NCI-H460 (cell line): ENCODE data around the gene ASNSD1. TPM values are rescaled to one million over a fixed set of nuclear protein-coding genes. Genes with fewer than 3 reads are reported as not detected.

ENCODE experiments used
- DNase-seq: peaks from one replicate; pipeline ENCODE4 v3.0.0-alpha.2; 2016; ENCODE audit warnings: low read depth; ENCODE audit errors: extremely low read depth
- polyA plus RNA-seq: library from polyadenylated mRNA; depleted of rRNA; stranded (reverse); fragments of >200 nt; gene quantifications from 2 replicates; pipeline ENCODE4 v1.2.3, GENCODE V29; 2014; cell fraction: nucleus; rRNA removed
- total RNA-seq: library from RNA; depleted of rRNA; stranded (reverse); fragments of >200 nt; shearing (Covaris generic); gene quantifications from 2 replicates; pipeline ENCODE4 v1.2.3, GENCODE V29; 2014; rRNA removed

Gene ASNSD1
- total RNA-seq: 73.2 and 82.4 TPM in 2 replicates
- 46.8 and 59.3 TPM in 2 replicates for polyA plus RNA-seq

DNA sequence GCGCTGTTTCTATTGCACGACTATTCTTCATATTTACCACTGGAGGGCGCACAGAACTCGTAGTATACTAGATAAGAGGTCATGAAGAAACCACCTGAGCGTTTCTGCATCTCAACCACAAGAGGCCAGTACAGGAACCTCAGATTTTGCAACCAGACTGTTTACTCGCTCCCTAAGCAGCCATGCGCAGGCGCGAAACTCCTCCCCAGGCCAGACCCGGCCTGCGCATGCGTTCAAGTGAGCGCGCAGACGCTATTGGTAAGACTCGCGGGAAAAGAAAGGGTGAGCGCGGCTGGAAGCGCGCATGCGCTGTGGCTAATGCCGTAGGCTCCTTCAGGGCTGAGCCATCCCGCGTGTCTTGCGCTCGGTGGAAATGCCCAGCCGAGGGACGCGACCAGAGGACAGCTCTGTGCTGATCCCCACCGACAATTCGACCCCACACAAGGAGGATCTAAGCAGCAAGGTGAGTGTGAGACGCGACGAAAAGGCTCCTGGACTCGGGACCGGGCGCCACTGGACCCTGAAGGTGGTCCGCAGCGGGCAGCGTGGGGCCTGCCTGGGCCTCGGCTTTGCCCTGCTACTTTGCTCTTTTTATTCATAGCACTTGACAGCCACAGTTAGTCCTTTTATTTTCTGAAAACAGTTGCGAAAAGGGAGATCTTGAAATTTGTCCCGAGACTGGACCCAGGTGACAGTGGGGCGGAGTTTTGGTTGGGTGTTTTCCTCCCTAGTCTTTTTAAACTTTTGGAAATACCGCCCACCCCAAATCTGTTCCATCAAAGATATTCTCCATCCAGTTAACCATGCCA, at the start of gene ASNSD1:
Gene ASNSD1, plus strand, starts transcription at position 312 of the 809 bp plus-strand sequence. CDS start 4,674 bp downstream, outside the sequence.
- peak; percentile 100 for DNase-seq

DNA sequence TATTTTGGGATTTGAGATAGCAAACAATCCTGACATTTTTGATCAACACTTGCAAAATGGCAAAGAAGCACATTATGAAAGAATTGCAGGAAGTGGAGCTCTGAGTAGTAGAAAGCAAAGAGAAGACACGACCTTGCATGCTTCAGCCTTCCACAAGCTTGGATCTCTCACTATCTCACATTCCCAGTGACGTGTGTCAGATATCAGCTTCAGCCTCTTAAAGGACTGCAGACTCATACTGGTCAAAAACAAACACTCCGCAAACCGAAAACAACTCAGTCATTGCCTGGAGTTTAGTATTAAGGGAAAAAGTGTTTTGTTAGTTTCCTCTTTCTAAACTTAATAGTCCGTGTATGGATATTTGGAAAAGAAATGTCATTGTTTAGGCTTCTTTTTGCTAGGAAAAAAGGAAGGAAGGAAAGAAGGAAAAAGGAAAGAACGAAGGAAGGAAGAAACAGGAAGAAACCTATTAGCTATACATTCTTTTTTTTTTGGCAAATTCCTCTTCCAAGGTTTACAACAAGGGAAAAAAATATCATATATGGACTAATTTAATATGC, 48.1 kb upstream of the ASNSD1 start:
- DNase-seq: peak; percentile 91

DNA sequence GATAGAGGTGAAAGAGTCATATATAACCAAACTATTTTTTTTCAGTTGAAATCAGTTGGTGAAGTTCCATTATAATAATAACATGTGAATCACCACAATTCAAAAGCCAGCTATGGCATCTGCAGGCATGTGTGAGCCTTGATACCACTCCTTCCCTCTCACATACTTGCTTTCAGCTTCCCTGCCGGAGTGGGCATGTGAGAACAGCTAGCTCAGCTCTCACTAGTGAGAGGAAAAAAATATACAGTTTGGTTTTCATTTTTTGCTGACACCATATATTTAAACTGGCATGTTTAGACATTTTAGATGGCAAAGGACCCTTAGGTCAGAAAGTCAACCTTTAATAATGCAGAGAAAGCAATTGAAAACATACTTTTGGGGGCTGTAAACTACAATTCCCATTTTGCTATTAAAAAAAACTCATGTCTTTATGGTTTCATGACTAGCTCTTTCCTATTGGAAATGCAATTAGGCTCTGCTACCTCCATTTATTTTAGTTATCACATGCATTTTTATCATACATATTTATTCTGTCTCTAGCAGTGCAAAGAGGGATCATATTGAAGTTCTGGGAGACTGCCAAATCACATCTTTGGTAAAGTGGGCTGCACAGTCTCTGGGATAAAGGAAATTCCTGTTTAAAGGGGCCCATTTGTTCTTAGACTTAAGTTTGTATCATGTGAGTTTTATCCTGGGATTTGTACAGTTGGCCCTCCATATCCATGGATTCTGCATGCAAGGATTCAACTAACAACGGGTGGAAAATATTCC, 47.4 kb upstream of the ASNSD1 start:
- DNase-seq: peak; percentile 42

DNA sequence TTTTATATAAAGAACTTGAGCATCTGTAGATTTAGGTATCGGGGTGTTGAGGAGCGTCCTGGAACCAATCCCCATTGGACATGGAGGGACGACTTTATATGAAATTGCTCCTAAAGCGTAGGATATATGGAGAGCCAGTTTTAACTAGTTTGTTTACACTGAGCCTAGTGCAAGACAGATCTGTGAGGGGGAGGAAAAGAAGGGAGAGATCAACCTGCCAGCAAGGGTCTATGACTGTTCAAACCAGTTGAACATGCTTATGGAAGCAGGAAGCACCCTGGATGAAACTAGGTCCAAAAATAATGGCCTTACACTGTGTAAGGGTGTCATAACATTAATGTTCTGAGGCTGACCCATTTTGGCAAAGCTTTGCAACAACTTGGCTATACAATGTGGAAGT, 46.7 kb upstream of the ASNSD1 start:
- no peak for DNase-seq

DNA sequence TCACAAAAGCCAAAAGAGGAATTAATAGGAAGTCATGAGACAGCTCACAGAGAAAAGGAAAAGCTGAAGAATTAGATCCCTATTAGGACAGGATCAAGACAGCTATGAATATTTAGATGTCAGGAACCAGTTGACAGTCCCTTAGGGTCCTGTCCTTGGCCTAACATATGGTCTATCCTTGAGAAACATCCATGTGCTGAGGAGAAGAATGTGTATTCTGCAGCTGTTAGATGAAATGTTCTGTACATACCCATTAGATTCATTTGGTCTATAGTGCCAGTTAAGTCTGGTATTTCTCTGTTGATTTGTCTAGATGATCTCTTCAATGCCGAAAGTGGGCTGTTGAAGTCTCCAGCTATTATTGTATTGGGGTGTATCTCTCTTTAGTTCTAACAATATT, 43.1 kb upstream of the ASNSD1 start:
- DNase-seq: no peak

DNA sequence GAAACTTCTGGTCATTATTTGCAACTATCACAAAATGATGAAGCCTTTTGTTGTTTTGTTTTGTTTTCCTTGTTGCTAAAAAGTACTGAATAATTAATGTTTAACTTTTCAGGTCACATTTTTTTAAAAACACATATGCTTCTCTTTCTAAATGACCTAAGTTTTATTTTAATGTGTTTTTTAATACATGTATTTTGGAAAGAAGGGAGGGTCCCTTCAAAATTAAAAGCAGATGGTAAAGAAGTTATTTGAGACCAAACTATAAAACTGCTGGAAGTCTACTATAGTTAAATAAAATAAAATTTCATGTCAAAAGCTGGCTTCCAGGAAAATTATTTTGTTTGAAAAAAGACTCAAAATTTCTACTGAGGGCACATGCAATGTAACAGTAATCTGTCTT, 39.5 kb upstream of the ASNSD1 start:
- DNase-seq: no peak

DNA sequence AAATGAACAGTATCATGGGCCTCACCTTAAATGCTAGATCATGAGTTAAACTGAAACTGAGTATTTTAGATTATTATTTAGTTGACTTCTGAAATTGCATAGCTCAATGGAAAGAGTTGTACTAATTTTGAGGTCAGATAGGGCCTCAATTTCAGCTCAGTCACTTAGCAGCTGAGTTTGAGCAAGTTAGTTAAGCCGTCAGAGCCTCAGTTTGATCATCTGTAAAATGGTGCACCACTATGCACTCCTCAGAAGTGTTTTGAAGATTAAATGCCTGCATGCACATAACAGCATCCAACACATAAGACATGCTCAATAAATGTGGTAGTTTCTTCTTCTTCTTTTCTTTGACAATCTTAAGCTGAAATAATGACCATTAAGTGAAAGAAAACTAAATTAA, 38.2 kb upstream of the ASNSD1 start:
- no peak for DNase-seq

DNA sequence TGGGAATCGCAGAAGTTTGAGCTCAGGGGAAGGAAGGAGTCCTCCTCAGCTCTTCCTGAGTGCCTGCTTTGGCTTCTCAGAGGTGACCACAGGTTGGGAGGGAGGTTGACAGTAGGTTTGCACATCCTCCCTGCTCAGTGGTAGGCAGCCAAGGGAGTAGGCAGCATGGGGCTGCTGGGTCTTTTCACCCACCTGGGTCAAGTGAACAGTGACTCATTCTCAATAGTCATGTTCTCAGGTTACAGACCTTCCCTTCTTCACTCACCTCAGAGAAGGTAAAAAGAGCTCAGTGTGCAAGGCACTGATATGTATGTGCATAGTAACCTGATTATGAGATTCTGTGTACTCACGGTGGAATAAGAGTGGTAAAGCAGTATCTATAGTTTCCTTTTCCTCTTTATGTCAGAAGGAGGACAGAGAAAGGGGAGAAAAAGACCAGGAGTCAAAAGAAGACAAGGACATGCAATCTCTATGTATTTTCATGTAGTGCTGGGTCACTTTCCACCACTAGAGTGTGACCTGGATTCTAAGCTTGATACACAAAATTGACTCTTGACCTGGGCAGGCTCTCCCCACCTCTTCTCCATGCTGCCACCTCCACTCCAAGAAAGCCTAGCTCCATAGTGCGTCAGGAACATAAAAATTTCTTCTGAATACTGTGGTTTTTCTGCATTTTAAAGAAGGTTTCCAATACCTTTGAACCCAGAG, 36.5 kb upstream of the ASNSD1 start:
- no peak for DNase-seq

DNA sequence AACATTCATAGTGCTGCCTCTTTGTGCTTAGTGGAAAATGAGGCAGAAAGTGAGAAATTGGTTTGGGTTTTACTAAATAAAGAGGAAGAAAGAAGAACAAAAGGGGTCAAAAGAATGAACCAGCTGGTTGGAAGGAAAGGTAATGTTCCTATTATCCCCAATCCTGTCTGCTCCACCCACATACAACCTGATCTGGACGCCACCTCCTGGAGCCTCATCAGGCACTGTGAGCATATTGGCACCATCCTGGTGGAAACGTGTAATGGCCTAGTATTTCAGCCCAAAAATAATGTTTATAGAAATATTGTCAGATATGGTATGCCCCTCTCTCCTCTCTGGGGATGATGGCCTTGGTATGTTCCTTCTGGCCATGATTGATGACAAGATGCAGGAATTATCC, 35.6 kb upstream of the ASNSD1 start:
- DNase-seq: no peak

DNA sequence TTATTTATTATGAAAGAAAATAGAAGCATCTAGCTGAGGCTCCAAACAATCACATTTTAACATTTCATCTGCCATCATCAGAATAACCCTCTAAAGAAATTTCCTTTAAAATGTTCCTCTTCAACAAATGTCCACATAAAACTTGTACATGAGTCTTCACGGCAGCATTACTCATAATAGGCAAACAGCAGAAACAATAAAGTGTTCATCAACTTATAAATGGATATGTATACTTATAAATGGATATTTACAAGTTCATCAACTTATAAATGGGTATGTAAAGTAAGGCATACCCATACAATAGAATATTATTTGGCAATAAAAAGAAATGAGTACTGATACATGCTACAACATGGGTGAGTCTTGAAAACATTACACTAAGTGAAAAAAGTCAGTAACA, 33.5 kb upstream of the ASNSD1 start:
- no peak for DNase-seq

DNA sequence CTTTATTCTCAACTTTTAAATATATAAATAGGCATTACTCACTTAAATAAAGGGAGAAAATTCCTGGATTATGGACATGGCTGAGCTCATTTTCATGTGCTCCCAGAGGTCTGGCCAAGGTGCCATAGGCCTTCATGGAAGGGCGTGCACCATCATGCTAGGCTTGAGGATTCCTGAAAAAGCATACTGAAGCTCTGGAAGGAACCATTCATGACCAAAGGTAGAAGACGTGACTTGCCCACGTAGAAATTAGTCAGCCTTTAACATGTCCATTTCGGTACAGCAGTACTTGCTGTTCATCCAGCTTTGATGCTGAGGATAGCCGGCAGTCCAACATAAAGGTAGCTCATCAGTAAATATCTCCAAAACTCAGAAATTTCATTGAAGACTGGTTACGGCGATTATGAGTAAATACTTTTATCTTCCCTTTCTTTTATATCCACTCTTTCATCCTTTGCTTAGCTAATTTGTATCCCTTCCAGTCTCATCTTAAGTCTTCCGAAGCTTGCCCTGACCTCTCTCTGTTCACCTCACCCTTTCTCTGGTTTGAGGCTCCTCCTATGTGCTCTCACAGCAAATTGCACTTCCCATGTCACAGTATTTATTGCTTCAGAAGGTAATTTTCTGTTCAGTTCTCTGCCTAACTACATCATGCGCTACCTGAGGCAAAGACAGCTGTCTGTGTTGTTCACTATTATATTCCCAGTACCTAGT, 32.3 kb upstream of the ASNSD1 start:
- DNase-seq: peak; percentile 26

DNA sequence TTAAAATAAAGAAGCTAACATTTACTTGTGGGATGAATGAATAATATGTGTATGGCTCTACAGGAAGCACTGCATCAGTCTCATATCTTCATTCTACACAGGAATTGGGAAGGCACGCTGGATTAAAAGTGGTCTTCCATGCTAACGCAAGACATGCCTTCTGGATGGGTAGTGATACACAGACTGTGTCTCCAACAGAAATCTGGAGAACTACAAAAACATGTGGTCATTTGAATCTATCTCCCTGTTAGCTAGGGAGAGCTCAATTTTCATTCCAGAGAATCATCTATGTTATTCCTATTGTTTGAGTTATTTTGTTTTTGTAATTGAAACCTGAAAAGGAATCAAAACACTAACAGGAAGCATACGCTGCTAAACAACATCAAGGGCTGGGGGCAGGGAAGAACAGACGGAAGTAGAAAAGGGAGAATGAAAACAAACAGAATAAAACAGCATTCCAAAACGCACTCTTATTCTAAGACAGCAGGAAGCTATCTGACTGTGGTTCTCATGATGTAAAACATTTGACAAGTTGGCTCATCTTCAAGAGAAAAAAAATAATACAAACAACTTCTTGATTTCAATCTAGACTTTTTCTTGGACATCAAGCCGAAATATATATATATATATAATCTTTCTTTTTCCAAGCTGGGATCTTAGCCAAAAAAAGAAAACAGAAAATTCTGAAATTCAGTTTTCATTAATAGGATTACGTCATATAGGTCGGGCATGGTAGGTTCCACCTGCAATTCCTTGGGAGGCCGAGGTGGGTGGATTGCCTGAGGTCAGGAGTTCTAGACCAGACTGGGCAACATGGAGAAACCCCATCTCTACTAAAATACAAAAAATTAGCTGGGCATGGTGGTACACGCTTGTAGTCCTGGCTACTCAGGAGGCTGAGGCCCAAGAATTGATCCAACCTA, 31.5 kb upstream of the ASNSD1 start:
- DNase-seq: no peak

DNA sequence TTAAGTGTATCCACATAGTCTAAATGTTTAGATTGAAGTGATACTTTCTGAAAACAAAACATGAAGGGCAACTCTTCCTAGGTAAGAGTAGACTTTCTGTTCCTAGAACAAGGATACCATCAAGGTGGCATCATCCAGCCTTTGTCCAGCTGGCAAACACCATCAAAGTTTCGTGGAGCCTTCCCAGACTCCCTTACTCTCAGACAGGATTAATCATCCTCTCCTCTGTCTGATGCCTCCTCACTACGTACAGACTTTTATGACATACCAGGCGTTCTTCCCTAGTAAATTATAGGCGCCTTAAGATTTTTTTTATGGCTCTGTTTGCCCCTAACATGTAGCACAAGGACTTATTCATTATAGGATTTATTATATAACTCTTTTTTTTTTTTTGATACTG, 29.4 kb upstream of the ASNSD1 start:
- no peak for DNase-seq

DNA sequence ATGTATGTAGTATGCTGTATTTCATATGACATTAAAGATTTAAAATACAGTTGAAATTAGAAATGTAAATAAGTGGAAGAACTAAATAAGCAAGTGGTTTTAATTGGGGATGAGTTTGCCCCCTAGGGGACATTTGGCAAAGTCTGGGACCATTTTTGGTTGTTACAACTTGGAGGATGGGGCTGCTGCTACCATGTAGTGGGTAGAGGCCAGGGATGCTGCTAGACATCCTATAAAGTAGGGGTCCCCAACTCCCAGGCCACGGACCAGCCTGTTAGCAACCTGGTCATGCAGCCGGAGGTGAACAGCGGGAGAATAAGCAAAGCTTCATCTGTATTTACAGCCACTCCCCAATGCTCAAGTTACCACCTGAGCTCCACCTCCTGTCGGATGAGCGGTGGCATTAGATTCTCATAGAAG, 27.9 kb upstream of the ASNSD1 start:
- no peak for DNase-seq

DNA sequence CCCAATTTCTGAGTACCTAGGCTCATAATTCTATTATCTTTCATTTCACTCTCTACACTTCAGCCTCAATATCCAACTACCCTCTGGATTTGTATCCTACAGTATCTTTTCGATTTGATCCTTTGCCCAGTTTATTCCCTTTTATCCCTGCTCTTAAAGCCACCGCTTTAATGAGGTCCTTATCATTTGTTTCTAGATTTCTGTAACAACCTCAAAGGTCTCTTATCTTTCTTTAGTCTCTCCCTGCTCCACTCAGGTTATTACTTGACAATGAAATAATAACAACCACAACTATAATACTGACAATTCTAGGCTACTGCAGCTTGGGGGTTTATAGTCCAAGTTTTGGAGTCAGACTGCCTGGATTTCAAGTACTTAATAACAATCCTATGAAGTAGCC, 25.9 kb upstream of the ASNSD1 start:
- no peak for DNase-seq

DNA sequence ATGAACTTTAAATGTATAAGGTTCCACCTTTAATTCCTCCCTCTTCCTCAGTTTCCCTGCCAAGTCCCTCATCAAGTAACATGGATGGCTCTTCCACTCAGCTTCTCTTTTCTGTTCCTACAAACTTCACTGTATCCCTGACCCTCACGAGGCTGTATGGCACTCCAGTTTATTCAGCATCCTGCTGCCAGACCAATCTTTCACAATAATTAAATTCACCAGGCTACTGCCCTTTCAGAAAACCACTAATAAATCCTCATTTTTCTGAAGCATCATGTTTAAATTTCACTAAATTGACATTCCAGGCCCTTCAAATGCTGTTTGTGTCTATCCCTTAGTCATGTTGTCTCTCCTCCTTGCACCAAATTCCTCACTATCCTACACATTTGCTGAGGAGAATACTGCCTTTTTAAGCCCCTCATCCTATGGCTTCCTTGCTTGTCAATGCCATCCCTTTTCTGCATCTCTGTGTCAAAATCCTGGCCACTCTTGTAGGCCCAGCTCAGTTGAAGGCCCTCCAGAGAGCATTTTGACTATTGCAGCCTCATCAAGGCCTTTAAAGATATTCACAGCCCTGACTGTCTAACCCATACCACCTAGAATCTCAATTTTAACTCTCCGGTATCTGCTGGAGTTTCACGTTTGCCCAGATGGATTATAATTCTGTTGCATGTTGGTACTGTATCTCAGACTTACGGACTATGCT, 22.8 kb upstream of the ASNSD1 start:
- no peak for DNase-seq

DNA sequence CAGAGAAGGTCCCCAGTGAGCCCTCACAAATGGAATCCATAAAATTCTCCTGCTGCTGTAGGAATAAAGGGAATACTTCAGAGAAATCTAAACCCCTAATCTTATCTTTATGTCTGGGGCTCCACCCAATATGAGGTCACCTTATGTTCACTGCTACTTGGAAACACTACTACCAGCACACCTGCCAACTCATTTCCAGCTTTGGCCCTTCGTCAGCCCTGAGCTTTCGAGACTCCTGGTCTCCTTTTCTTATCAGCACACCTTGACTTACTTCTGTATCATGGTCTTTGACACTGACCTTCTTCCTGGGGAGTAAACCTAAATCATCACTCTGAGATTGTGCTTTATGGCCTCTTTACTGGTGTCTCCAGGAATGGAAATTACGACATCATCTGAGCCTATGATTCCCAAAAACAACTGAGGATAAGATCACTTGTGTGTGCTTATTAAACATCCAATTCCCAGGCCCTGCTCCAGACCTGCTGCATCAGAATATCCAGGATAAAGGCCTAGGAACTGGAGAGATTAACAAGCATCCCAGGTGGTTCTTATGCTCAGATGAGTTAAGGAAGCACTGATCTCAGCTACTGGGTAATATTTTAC, 22.2 kb upstream of the ASNSD1 start:
- DNase-seq: no peak

DNA sequence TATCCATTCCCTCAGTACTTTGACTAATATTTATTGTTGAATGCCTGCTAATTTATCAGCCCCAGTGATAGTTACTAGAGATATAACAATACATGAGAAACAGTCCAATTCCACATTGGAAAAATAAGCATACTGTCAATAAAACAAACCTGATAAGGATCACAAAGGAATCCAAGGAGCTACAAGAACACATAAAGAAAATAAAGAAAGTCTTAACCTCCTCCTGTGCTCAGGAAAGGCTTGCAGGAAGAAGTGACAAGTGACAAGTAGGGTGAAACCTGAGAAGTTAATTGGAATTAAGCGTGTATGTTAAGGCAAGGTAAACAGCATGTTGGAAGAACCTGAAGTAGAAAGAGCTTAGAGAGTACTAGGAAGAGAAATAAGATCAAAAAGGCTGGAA, 20.3 kb upstream of the ASNSD1 start:
- no peak for DNase-seq
